Left renal cortex interstitium (tissue), 4 donors: ENCODE results near the gene MIR17HG. TPM values are rescaled to one million over a fixed set of nuclear protein-coding genes. Genes with fewer than 3 reads are reported as not detected.
"Not testable (repeated sequence)": the region's sequence is repeated elsewhere in the genome, so short reads cannot be mapped to it uniquely, and the experiment has no call there.

Source experiments
- DNase-seq, 4 donors: peaks; one replicate each; pipeline ENCODE4 v3.0.0-alpha.2; 2013; ENCODE audit warnings: low read depth in 4 of 4, low spot score in 2 of 4, missing footprints in 1 of 4
- polyA plus RNA-seq, 4 donors: library from polyadenylated mRNA; unstranded; fragments of 120-200 nt; gene quantifications; one replicate each; pipeline ENCODE4 v1.2.1, GENCODE V29; 2013; ENCODE audit not compliant: insufficient read length in 4 of 4

The MIR17HG gene
- 1 to 10 TPM; 2.6 to 9.9 (median 4.9) TPM for polyA plus RNA-seq

- peak; percentile 47 to 79 (median 74) for DNase-seq
Observed at GRCh38 chr13:91347202-91347995, at the start of gene MIR17HG. MIR17HG (plus strand) TSS chr13:91347687.

- no peak for DNase-seq
Observed at GRCh38 chr13:91298060-91298459, 49.4 kb upstream of the MIR17HG start.

- DNase-seq = no peak
Observed at GRCh38 chr13:91302111-91302510, 45.4 kb upstream of the MIR17HG start.

- no peak for DNase-seq
Observed at GRCh38 chr13:91303031-91303430, 44.5 kb upstream of the MIR17HG start.

GRCh38 chr13:91304741-91305140 lies 42.7 kb upstream of the MIR17HG start:
- no peak for DNase-seq

GRCh38 chr13:91305652-91306051 lies 41.8 kb upstream of the MIR17HG start:
- no peak for DNase-seq

GRCh38 chr13:91307887-91308286 lies 39.6 kb upstream of the MIR17HG start:
- DNase-seq = no peak

- DNase-seq = no peak
Observed at GRCh38 chr13:91308299-91308698, 39.2 kb upstream of the MIR17HG start.

GRCh38 chr13:91311491-91311890 lies 36.0 kb upstream of the MIR17HG start:
- DNase-seq = no peak

GRCh38 chr13:91312324-91312723 lies 35.2 kb upstream of the MIR17HG start:
- DNase-seq = no peak

GRCh38 chr13:91313103-91313502 lies 34.4 kb upstream of the MIR17HG start:
- DNase-seq = peak in 1 of 4 donors; percentile 1

- DNase-seq = no peak
Observed at GRCh38 chr13:91313581-91313980, 33.9 kb upstream of the MIR17HG start.

GRCh38 chr13:91314888-91315287 lies 32.6 kb upstream of the MIR17HG start:
- DNase-seq = no peak

GRCh38 chr13:91318886-91319285 lies 28.6 kb upstream of the MIR17HG start:
- no peak for DNase-seq

- DNase-seq = no peak
Observed at GRCh38 chr13:91319996-91320395, 27.5 kb upstream of the MIR17HG start.

- DNase-seq = not testable (repeated sequence)
Observed at GRCh38 chr13:91320990-91321389, 26.5 kb upstream of the MIR17HG start.

- DNase-seq = no peak
Observed at GRCh38 chr13:91323349-91323748, 24.1 kb upstream of the MIR17HG start.

- DNase-seq = no peak
Observed at GRCh38 chr13:91326146-91326545, 21.3 kb upstream of the MIR17HG start.

GRCh38 chr13:91328726-91329125 lies 18.8 kb upstream of the MIR17HG start:
- DNase-seq = no peak

- no peak for DNase-seq
Observed at GRCh38 chr13:91329733-91330132, 17.8 kb upstream of the MIR17HG start.

- DNase-seq = no peak
Observed at GRCh38 chr13:91331047-91331915, 16.2 kb upstream of the MIR17HG start.

- no peak for DNase-seq
Observed at GRCh38 chr13:91346062-91346461, 1.4 kb upstream of the MIR17HG start.
